Measurements from ENCODE around the gene C12orf56. TPM values are rescaled to one million over a fixed set of nuclear protein-coding genes. Genes with fewer than 3 reads are reported as not detected.

The C12orf56 gene
- total RNA-seq, 1 experiment from 2014 or later = not detected

- TF ChIP-seq EZH2phosphoT487 (IDR thresholded peaks at IDR 0.05; ENCODE audit: borderline replicate concordance) (no peak), CEBPB (IDR thresholded peaks at IDR 0.05; ENCODE audit: low read depth) (peak; percentile 94), REST (IDR thresholded peaks at IDR 0.05; ENCODE audit: low read depth) (no peak), ZFX (IDR thresholded peaks at IDR 0.05) (peak; percentile 80), POLR2AphosphoS5 (IDR thresholded peaks at IDR 0.05; ENCODE audit: low read depth, low read length) (peak; percentile 70), EGR1 (IDR thresholded peaks at IDR 0.05; ENCODE audit: low read depth) (no peak), RAD21 (IDR thresholded peaks at IDR 0.05; ENCODE audit: low read depth) (no peak), SP1 (IDR thresholded peaks at IDR 0.05; ENCODE audit: low read depth) (no peak), POLR2A (IDR thresholded peaks at IDR 0.05; ENCODE audit: borderline replicate concordance, extremely low read depth, insufficient read depth, insufficient read length) (no peak)
- TF ChIP-seq, protein P1, sequence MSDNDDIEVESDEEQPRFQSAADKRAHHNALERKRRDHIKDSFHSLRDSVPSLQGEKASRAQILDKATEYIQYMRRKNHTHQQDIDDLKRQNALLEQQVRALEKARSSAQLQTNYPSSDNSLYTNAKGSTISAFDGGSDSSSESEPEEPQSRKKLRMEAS (IDR thresholded peaks at IDR 0.05) = peak; percentile 98
- TF ChIP-seq, protein P2, sequence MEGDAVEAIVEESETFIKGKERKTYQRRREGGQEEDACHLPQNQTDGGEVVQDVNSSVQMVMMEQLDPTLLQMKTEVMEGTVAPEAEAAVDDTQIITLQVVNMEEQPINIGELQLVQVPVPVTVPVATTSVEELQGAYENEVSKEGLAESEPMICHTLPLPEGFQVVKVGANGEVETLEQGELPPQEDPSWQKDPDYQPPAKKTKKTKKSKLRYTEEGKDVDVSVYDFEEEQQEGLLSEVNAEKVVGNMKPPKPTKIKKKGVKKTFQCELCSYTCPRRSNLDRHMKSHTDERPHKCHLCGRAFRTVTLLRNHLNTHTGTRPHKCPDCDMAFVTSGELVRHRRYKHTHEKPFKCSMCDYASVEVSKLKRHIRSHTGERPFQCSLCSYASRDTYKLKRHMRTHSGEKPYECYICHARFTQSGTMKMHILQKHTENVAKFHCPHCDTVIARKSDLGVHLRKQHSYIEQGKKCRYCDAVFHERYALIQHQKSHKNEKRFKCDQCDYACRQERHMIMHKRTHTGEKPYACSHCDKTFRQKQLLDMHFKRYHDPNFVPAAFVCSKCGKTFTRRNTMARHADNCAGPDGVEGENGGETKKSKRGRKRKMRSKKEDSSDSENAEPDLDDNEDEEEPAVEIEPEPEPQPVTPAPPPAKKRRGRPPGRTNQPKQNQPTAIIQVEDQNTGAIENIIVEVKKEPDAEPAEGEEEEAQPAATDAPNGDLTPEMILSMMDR (IDR thresholded peaks at IDR 0.05 in 2 of 3, conservative IDR thresholded peaks at IDR 0.05 in 1 of 3; ENCODE audit: borderline replicate concordance in 1 of 3, insufficient read depth in 1 of 3, low read depth in 2 of 3, low read length in 2 of 3) = no peak
These were observed 14.1 kb upstream of the C12orf56 start (continued) for GRCh38 chr12:64404470-64405256.
